Epidermal melanocyte (primary cell): Measurements from ENCODE around the gene EGF.

Experiments
- DNase-seq: peaks from one replicate; pipeline ENCODE4 v3.0.0; 2011; ENCODE audit warnings: low spot score; ENCODE audit not compliant: insufficient read length

Gene EGF

DNA sequence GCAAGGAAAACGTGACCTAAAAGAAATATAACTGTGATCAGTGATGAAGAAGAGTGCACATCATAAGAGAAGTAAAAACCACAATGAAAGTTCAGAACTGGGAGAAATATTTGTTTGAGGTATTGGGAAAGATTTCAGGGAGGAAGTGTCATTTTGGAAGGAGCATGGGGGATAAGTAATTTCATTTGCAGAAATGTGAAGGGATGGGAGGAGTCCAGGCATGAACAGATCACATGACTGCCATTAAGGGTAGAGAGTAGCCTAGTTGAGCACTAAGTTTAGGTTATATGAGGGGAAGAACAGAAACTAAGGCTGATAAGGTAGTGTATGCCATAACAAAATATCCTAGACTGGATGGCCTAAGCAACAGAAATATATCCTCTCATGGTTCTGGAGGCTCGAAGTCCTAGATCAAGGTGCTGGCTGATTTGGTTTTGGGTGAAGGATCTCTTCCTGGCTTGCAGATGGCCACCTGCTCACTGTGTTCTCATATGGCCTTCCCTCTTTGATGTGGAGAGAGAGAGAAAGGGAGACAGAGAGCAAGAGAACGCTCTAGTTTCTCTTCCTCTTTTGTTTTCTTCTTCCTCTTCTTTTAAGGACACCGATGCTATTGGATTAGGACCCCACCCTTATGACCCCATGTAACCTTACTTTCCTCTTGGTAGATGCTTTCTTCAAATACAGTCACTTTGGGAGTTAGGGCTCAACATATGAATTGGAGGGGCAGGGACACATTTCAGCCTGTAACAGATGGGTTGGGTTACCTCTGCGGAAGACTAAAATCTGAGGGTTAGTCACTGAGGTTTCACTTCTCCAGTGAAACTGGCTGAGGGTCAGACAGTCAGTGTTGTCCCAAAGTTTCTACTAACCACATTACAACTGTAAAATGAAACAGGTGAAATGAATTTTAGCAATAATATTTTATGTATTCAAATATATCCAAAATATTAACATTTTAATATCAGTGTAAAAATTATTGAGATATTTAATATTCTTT is 77.9 kb downstream of the EGF start:
- DNase-seq = no peak

DNA sequence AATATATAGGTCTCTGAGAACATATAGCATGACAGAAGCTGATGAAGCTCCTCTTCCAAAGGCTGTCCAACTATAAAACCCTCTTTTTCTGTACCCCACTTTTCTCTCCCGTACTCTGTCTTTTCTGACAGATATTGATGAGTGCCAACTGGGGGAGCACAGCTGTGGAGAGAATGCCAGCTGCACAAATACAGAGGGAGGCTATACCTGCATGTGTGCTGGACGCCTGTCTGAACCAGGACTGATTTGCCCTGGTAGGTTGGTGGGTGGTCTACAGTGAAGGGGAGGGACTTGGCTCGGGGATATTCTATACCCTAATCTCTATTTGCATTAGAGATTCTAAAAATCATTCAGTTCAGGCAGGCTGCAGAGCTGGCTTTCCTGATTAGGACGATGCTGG is 80.4 kb downstream of the EGF start:
- DNase-seq = no peak

DNA sequence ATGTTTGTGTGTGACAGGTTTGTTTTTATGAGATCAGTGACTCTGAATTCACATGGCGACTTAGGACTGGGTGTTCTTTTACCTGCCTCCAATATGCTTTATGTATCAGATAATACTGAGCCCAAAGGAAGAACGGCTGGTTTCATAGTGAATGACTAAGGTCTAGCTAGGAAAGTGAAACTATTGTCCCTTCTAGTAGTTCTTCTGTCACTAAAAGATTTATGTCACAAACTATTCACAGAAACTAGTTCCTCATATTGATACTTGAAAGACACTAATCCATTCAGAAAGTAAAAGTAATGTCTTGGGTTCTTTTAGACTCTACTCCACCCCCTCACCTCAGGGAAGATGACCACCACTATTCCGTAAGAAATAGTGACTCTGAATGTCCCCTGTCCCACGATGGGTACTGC is 81.7 kb downstream of the EGF start:
- DNase-seq = no peak

DNA sequence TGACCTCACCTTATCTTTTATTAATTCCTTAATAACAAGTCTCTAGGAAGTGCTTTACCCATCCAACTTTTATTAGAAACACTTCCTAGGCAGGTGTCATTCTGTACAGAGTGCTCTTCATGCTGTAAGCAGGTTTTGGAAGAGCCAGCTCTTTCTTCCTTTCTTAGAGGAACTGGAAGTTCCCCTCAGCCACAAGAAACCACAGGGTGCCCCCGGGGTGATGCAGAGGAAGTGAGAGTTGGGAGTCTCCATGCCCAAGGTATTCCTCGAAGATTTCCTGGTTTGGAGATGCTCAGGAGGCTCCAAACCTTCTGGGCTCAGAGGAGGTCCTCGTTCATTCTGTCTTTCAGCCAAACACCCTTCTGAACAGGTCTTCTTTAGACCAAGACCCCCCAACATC is 83.8 kb downstream of the EGF start:
- no peak for DNase-seq

DNA sequence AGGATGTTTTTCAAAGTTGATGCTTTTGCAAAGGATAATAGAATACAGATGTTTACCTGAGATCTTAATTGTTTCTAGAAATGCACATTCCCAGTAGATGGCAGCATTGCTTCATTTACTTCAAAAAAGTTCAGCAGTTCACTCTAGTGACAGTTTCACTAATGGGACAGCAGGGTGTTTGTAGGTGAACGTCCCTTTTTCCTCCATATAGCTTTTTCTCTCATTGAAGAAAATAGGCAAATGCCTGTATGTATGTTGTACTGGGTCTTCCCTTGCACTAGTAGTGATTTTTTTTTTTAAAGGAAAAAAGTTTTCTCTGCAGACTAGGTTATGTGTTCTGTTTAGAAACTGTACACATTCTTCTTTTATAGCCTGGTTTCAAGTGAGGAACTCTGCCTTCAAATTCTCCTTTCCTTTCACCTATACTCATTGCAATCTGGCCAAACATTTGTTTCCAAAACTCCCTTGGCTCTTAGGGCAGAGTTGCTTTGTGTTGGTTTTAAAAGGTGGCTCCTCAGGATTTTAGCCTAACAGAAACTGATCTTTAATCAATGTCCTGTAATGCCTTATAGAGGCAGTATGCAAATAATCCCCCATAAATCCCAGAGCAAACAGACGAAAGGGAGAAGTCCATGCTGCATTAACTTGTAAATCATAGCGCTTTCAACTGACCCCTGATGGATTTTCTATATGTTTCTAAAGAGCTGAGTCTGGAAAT is 86.3 kb downstream of the EGF start:
- DNase-seq = peak; percentile 22

DNA sequence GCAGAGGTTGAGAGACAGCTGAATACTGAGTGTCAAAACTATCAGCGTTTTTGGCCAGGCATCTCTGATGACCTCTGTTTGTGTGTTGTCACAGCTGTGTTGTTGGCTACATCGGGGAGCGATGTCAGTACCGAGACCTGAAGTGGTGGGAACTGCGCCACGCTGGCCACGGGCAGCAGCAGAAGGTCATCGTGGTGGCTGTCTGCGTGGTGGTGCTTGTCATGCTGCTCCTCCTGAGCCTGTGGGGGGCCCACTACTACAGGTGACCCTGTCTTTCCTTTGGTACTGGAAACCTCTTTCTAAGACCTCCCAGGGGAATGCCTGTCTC is 86.9 kb downstream of the EGF start:
- no peak for DNase-seq

DNA sequence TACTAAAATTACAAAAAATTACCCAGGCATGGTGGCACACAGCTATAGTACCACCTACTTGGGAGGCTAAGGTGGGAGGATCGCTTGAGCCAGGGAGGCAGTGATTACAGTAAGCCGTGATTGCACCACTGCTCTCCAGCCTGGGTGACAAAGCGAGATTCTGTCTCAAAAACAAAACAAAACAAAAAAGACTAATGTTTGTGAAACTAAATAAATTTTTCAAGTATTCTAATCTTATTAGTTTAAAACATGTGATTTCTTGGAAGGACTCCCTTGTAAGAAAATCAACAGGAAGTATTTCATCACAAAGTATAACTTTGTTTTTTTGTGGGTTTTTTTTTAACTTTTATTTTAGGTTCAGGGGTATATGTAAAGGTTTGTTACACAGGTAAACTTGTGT is 89.6 kb downstream of the EGF start:
- no peak for DNase-seq

DNA sequence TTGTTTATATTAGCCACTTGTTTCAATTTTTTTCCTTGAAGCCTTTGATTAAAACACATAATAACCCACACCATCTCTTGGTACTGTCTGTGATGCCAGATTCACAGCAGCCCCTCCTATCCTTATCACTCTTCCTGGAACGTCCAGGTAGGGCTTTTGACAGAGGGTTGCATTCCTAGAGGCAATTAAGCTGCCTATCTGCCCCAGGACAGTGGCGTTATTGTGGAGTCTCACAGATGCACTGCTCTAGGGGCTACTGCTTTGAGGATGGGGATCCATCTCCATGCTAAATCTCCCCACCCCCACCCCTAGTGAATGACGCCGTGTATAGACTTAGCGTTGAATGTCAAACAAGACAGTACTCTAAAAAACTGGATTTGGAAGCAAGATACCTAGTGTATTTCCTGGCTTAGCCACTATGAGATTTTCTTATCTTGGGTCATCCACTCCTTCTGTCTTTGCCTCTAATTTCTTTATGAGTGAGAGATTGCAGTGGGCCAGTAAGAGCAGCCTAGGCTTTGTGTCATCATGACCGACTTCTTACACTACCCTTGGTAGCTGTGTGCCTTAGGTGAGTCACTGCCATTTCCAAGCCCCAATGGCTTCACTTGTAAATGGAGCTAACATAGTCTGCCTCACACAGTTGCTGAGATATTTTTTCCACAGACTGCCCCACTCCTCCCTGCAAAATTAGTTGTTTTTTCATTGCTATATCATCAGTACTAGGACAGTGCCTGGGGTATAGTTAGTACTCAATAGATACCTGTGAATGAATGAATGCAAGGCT is 90.9 kb downstream of the EGF start:
- no peak for DNase-seq

DNA sequence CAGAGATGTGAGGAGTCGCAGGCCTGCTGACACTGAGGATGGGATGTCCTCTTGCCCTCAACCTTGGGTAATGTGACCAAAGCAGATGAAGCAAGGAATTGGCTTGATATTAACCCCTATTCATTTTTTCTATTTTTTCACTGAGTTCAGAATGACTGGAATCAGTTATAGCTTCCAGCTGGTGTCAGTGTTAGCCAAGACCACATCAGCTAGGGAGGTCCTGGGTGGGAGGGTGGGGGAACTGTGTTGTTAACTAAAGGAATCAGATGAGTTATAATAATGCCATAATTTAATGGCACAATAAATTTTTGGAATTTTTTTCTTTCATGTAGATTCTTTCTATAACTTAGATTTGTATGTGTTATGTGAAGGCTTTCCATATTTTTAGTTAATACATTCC is 91.9 kb downstream of the EGF start:
- no peak for DNase-seq

DNA sequence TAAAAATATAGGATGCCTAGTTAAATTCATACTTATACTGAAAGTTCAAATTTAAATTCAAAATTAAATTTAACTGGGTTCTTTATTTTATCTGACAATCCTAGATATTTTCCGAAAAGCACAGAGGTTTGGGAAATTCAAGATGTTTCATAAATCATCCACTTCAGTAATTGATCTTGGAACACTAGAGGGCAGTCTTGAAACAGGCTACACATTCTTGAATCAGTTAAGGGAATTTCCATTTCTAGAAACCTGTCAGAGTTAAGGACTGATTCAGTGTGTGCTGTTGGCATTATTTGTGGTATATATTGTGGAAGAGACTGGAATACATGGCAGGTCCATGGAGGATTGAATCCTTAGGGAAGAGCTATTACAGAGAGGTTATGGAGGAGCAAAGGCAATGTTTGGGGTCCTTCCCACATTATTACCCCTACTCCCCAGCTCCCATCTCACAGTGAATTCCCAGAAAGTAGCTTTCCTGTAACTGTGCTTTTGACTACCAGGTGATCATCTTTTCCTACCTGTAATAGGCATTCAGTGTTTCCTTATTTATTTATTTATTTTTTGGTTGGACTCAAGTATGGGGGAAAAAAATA is 92.9 kb downstream of the EGF start:
- peak; percentile 76 for DNase-seq

DNA sequence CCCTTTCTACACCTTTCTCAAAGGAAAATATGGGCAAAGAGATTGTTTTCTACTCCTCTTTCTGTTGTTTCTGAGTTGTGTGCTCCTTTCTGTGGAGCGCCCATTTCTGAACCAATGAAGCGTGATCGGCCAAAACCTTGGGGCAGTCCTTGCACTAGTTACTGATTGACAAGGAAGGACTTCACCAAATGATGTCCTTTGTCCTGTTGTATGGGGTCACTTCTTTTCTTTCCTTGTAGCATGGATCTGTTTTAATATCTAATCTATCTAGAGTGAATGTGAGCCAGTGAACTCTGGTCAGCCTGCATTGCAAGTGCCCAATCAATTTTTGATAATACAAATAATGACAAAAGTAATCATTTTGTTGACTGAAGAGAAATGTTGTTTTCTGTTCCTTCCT is 94.5 kb downstream of the EGF start:
- no peak for DNase-seq

DNA sequence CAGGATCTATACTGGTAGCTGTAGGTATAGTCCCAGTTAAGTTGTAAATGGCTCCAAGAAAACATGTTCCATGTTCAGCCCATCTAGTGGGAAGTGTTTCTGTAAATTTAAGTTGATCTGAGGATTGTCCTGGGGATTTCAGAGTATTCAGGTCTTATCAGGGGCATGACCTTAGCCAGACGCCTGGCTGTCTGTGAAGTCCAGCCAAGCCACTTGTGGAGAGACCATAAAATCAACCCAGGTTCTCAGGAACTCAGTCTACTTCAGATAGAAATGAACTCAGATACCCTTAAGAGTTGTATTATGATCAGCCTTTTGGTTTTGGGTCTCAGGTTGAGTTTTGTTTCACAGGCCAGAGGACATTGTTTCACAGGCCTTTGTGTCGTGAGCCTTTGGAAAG is 95.9 kb downstream of the EGF start:
- no peak for DNase-seq

DNA sequence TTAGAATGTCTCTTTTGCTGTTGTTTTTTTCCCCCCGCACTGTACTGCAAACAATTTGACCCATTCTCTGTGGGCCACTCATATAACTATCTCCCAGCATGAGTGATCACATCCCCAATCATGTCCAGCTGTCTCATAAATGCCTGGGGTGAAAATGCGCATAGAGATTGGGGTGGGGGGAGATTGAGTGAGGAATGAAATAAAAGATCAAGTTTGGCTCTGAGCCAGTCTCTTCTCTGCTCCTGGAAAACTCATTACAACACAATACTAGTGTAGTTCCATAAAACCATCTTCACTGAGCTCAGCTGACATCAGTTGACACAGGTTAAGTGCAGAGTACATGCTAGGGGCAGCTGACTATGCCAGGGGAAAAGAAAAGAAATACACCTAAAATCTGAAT is 96.9 kb downstream of the EGF start:
- DNase-seq = no peak

DNA sequence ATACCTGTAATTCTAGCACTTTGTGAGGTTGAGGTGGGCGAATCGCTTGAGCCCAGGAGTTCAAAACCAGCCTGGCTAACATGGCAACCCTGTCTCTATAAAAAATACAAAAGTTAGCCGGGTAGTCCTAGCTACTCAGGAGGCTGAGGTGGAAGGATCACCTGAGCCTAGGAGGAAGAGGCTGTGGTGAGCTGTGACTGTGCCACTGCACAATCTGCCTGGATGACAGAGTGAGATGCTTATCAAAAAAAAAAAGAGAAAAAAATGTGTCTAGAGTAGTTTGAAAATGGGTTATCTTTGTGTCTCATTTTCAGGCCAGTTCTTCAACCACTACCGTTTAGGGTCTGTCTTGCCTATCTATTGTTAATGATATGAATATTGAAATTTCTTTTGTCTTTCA is 98.1 kb downstream of the EGF start:
- DNase-seq = no peak

DNA sequence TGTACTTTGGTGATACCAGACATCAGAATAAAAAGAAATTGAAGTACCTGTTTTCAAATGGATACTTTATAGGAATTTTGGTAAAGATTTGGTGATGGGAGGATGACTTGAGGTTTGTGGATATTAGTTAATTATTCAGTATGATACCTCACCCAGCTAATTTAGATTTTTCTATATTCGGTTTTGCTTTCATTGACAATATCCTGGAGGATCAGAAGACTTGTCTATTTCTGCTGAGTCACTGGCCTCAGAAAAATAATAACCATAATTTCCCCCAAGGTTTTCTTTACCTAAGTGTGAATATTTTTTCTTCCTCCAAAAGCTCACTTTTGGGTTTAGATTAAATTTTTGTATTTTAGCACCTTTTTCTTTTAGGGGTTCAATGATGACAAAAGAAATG is 100.2 kb downstream of the EGF start:
- no peak for DNase-seq

DNA sequence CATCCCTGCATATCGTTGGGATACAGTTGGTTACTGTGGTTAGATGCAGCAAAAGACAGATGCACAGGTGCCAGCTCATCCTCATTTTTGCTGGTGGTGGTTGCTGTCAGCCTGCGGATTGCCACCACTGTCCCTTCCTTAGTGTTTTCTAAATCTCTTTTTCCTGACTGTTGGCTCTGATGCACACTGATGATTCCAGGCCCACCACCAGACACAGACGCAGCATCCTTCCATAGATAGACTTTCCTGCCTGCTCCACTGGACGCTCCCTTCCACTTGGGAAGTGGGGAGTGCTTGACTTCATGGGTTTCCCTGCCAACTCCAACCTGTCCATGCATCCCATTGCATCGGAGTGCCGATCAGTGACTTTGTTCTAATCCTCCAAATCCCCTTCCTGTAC is 101.5 kb downstream of the EGF start:
- no peak for DNase-seq

DNA sequence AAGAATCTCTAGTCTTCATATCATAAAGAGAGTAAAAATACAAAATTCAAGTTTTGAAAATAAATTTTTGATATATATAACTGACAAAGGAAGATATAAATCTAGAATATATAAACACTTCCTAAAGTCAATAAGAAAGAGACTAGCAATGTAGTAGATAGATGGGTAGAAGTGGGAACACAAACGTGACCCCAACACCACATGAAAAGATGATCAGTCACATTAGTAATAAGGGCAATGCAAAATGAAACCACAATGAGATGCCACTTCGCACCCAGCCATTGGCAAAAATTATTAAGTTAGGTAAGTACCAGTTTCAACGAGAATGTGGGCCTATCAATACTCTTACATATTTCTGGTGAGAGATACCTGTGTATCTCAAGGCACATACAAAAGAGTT is 106.5 kb downstream of the EGF start:
- no peak for DNase-seq

DNA sequence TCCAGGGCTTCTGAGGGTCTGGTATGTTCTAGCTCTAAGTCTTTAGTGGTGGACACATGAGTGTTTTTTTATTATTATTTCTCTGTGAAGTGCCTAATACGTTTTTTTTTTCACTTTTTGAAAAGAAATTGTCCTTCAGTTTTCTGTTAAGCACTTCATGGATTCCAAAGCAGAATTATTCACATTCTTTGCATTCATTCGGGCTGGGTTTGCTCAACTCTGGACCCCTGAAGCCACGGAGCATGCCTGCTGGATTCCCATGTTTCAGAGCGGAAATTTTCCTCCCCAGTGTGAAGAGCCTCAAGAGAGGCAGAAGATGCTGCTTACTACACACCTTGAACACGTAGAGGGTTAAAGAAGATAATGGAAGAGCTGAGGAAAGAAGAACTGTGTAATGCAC is 107.5 kb downstream of the EGF start:
- no peak for DNase-seq

DNA sequence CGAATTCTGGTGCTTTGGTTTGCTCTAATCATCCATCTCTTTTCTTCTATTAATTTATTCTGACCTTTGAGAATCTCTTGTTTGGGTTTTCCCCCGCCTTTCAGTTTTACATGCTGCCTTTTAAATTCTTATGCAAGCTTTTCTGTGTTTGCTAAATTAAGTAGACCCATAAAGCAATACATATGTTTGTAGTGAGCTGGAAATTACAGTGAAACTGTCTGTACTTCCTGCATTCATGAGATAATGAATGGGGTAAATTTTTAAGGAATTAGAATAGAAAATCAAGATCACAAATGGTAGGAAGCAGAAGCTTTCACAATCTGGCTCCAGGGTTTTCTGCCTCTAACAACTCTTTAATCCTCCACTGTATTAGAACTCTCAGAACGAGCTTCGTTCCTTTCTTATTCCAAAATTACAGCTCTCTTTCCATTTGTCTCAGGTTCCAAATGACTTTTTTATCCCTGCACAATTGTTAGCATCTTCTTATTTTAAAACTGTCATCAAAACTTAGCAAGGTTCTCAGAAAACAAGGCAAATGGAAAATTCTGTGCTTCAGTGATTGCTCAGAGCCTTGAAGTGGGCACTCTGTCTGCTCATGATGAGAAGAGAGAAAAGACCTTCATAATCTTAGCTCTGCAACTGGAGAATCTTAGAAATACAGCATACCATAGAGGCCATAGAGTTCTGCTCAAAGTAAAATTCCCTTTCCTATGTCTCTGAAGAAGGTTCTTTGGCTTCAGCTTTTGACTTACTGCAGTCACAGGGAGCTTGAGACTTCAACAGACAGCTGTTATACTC is 108.2 kb downstream of the EGF start:
- no peak for DNase-seq

DNA sequence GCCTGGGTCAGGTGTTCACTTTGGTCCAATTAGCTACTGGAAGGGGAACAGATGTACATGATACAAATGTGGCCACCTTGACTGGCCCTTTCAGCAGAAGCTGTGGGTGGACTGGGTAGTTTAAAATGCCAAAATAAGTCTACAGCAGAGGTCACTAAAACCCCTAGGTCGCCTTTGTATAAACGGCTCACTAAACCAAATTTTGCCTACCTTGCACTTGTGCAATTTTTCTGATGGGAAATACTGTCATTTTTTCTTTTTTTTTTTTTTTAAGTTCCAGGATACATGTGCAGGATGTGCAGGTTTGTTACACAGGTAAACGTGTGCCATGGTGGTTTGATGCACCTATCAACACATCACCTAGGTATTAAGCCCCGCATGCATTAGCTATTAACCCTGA is 109.8 kb downstream of the EGF start:
- DNase-seq = no peak

DNA sequence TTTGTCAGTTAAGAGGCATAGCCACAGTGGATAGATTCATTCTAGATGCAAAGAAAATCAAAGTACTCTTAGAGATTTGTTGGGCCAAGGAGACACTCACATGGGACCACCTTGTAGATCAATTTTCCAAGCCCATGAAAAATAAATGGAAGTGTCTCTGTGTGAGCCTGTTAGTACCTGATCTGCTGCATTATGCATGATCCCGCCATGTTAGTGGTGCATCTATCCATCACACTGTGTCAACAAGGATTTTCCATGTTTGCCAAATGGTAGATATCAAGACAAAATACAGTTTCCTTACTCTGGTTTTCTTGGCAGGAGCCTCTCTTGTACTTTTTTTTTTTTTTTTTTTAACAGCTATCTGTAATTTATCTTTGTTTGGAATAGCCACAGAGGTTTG is 112.4 kb downstream of the EGF start:
- DNase-seq = no peak
